HCT116 (cell line): ENCODE measurements around the gene PSAP.
A peak's percentile ranks its signal among the peaks of the same experiment; 100 is the strongest.

Experiments used
- CEBPB ChIP-seq: IDR thresholded peaks from 2 replicates; pipeline ENCODE4 v1.6.1; 2012; ENCODE audit warnings: low read depth
- CTCF ChIP-seq, 3 experiments: fragments of 200-600 bp in 1 of 3; sonication (generic) in 1 of 3; IDR thresholded peaks in 2 of 3; conservative IDR thresholded peaks in 1 of 3; 2 replicates each; pipeline ENCODE4 v1.5.1; 2012 to 2017; ENCODE audit warnings: low read depth in 2 of 3, low read length in 2 of 3, antibody characterized with exemption in 1 of 3, borderline replicate concordance in 1 of 3, control low read depth in 1 of 3, mild to moderate bottlenecking in 1 of 3, mixed read lengths in 1 of 3, mixed run types in 1 of 3, moderate library complexity in 1 of 3; ENCODE audit not compliant: insufficient read depth in 1 of 3
- EZH2 ChIP-seq: fragments of 200-600 bp; sonication (generic); IDR thresholded peaks from 2 replicates; pipeline ENCODE4 v1.6.1; 2017; ENCODE audit warnings: antibody characterized with exemption, mixed run types
- FOSL1 ChIP-seq: IDR thresholded peaks from 2 replicates; pipeline ENCODE4 v1.6.1; 2012; ENCODE audit warnings: low read depth
- MAX ChIP-seq: IDR thresholded peaks from 2 replicates; pipeline ENCODE4 v1.6.1; 2012
- POLR2A ChIP-seq: IDR thresholded peaks from 2 replicates; pipeline ENCODE4 v1.7.0; 2011; ENCODE audit warnings: borderline replicate concordance; ENCODE audit not compliant: insufficient read depth, insufficient read length; ENCODE audit errors: extremely low read depth
- POLR2AphosphoS5 ChIP-seq: IDR thresholded peaks from 2 replicates; pipeline ENCODE4 v1.6.1; 2011; ENCODE audit warnings: mild to moderate bottlenecking, low read depth, low read length, moderate library complexity
- REST ChIP-seq: IDR thresholded peaks from 2 replicates; pipeline ENCODE4 v1.6.1; 2012; ENCODE audit warnings: low read depth
- YY1 ChIP-seq: IDR thresholded peaks from 2 replicates; pipeline ENCODE4 v1.6.1; 2011; ENCODE audit warnings: low read length, low read depth, moderate library complexity, mild to moderate bottlenecking; ENCODE audit not compliant: insufficient replicate concordance; ENCODE audit errors: extremely low read depth
- ZFX ChIP-seq: fragments of 450-650 bp; IDR thresholded peaks from 2 replicates; pipeline ENCODE4 v1.6.1; 2017
- ZNF274 ChIP-seq: fragments of 200-500 bp; sonication (Bioruptor generic); IDR thresholded peaks from 2 replicates; pipeline ENCODE4 v1.6.1; 2014; ENCODE audit warnings: mild to moderate bottlenecking, low read depth, low read length, inconsistent platforms

GRCh38 chr10:71795248-71795647 is 55.8 kb downstream of the PSAP start:
- TF ChIP-seq CTCF (IDR thresholded peaks at IDR 0.05 in 2 of 3, conservative IDR thresholded peaks at IDR 0.05 in 1 of 3; ENCODE audit: borderline replicate concordance in 1 of 3, insufficient read depth in 1 of 3, low read depth in 2 of 3, low read length in 2 of 3), result no peak
- TF ChIP-seq ZFX, result no peak
- TF ChIP-seq FOSL1, result no peak
- peak; percentile 91 for TF ChIP-seq REST
- TF ChIP-seq YY1, result no peak
- TF ChIP-seq POLR2A, result no peak
- no peak for TF ChIP-seq EZH2
- TF ChIP-seq MAX, result no peak
- no peak for TF ChIP-seq ZNF274
- no peak for TF ChIP-seq POLR2AphosphoS5
- TF ChIP-seq CEBPB, result no peak
